Uterus (tissue), 4 donors: ENCODE measurements around the gene VANGL1. TPM values are rescaled to one million over a fixed set of nuclear protein-coding genes. Genes with fewer than 3 reads are reported as not detected.

ENCODE experiments used
- DNase-seq, 2 donors: peaks; one replicate each; pipeline ENCODE4 v3.0.0-alpha.2; 2019 to 2020
- H3K27ac ChIP-seq, 2 donors: fragments of 200-600 bp; sonication (generic); 1 replicate in 1 of 2; 2 replicates in 1 of 2; pipeline ENCODE4 v1.5.1; 2016 to 2018
- H3K27me3 ChIP-seq, 2 donors: fragments of 200-600 bp; sonication (generic); one replicate each; pipeline ENCODE4 v1.5.1; 2018 to 2019; ENCODE audit warnings: control low read depth in 1 of 2
- H3K36me3 ChIP-seq, 2 donors: fragments of 200-600 bp; sonication (generic); one replicate each; pipeline ENCODE4 v1.5.1; 2019; ENCODE audit warnings: control low read depth in 1 of 2
- H3K4me1 ChIP-seq, 2 donors: fragments of 200-600 bp; sonication (generic); one replicate each; pipeline ENCODE4 v1.5.1; 2018 to 2019; ENCODE audit warnings: control low read depth in 1 of 2
- H3K4me3 ChIP-seq, 2 donors: fragments of 200-600 bp; sonication (generic); 1 replicate in 1 of 2; 2 replicates in 1 of 2; pipeline ENCODE4 v1.5.1; 2018 to 2019; ENCODE audit warnings: mild to moderate bottlenecking in 1 of 2
- H3K9me3 ChIP-seq, 2 donors: fragments of 200-600 bp; sonication (generic); one replicate each; pipeline ENCODE4 v1.5.1; 2019; ENCODE audit warnings: control low read depth in 1 of 2
- POLR2A ChIP-seq, 2 donors: fragments of 450-650 bp; IDR thresholded peaks; one replicate each; pipeline ENCODE4 v1.6.1; 2016; ENCODE audit warnings: antibody characterized with exemption in 2 of 2, mild to moderate bottlenecking in 1 of 2, moderate library complexity in 1 of 2
- intact Hi-C: fragments of 100-400 bp; cut with DNase I; formaldehyde crosslinking; loops from one replicate; pipeline ENCODE4 v1.15.1; 2023; ENCODE audit warnings: low total_unique reads
- total RNA-seq, 4 donors: library from RNA; depleted of rRNA in 3 of 4; stranded (reverse); fragments of >200 nt in 3 of 4; gene quantifications; one replicate each; pipeline versions ENCODE4 v1.1.0 to v1.2.4, GENCODE V29; 2014 to 2023
- TF ChIP-seq, protein P1 (sequence below), 4 experiments: fragments of 200-600 bp in 2 of 4; fragments of 450-650 bp in 2 of 4; sonication (generic) in 2 of 4; IDR thresholded peaks; one replicate each; pipeline ENCODE4 v1.5.1; 2016 to 2019; ENCODE audit warnings: antibody characterized with exemption in 4 of 4, mild to moderate bottlenecking in 2 of 4, moderate library complexity in 1 of 4
- donor health status: DM: yes; HTN: yes; CAD: no.

The VANGL1 gene
- total RNA-seq, 4 donors from 2014 or later = 2.8 to 22.3 (median 11.9) TPM

DNA sequence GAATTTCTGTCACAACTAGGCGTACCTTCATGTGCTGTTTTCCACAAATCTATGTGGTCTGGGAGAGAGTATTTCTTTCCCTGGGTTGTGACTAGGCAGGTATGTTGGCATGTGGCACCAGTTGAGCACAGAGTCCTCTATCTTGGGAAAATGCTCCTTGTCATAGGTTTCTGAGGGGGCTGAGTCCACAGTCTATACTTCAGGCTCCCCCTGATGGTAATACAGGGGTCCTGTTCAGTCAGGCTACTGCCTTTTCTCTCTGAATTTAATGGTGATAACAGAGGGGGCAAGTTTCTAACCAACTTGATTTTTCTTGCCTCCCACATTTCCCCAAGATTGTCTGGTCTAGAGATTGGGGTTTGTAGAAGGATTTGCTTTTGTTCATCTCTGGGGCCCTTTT, 35.8 kb downstream of the VANGL1 start:
- Histone ChIP-seq H3K36me3 (no peaks in the 10 kb centered on the region), H3K4me3 (no peak overlapping the region), H3K4me1 (peaks cover 0 to 14% of the 10 kb centered on the region in 2 donors), H3K9me3 (no peaks in the 10 kb centered on the region), H3K27me3 (no peaks in the 10 kb centered on the region), H3K27ac (peak overlapping the region; percentile 82 to 83)
- no peak for TF ChIP-seq POLR2A (IDR thresholded peaks at IDR 0.05)
- TF ChIP-seq, protein P1, sequence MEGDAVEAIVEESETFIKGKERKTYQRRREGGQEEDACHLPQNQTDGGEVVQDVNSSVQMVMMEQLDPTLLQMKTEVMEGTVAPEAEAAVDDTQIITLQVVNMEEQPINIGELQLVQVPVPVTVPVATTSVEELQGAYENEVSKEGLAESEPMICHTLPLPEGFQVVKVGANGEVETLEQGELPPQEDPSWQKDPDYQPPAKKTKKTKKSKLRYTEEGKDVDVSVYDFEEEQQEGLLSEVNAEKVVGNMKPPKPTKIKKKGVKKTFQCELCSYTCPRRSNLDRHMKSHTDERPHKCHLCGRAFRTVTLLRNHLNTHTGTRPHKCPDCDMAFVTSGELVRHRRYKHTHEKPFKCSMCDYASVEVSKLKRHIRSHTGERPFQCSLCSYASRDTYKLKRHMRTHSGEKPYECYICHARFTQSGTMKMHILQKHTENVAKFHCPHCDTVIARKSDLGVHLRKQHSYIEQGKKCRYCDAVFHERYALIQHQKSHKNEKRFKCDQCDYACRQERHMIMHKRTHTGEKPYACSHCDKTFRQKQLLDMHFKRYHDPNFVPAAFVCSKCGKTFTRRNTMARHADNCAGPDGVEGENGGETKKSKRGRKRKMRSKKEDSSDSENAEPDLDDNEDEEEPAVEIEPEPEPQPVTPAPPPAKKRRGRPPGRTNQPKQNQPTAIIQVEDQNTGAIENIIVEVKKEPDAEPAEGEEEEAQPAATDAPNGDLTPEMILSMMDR (IDR thresholded peaks at IDR 0.05) = no peak
- no peak for DNase-seq
- intact Hi-C loops = no loop called here

DNA sequence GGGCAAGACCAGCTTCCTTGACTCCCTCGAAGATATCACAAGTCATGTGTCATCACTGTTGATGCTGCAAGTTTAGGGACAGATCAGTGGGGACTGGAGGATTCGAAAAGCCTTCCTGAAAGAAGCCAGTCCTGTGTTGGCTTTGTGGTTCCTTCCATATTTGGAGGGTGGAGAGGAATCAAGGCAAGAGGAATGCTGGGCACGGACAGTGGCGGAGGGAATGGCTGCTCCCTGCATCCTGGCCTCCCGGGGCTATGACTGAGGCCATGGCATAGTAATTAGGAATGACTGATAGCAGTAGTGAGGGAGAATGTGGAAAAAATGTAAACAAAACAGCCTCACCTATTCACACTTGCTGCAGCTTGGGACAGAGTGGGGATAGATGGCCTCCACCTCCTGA, 36.4 kb downstream of the VANGL1 start:
- no peak for DNase-seq
- TF ChIP-seq POLR2A (IDR thresholded peaks at IDR 0.05) = no peak
- TF ChIP-seq, protein P1 (IDR thresholded peaks at IDR 0.05) = no peak
- H3K4me1 ChIP-seq = peaks cover 0 to 14% of the 10 kb centered on the region in 2 donors
- H3K27ac ChIP-seq = peak overlapping the region; percentile 82 to 83
- intact Hi-C loops = no loop called here
- no peaks in the 10 kb centered on the region for H3K36me3 ChIP-seq
- no peak overlapping the region for H3K4me3 ChIP-seq
- no peaks in the 10 kb centered on the region for H3K27me3 ChIP-seq
- no peaks in the 10 kb centered on the region for H3K9me3 ChIP-seq

DNA sequence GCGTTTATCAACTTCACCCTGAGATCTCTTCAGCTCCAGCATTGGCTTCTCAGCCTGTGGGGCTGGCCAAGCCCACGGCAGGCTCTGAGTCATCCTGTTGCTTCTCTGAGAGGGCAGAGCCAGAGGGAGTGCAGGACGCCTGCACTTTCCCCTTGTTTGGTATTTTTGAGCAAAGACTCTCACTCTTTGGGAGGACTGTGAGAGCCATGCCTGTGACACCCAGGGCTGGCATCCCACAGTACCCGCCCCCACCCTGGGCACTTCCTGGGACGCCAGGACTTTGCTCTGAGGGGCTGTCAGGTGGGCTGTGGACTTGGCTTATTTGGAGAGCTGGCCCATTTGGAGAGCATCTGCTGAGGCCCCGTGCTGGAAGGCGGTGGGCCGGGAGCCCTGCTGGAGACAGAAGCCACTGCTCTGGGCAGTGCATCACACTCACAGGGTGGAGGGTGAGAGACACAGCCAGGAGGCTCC, 37.4 kb downstream of the VANGL1 start:
- H3K4me3 ChIP-seq = no peak overlapping the region
- intact Hi-C loops = no loop called here
- no peaks in the 10 kb centered on the region for H3K9me3 ChIP-seq
- no peaks in the 10 kb centered on the region for H3K27me3 ChIP-seq
- DNase-seq = peak; percentile 70 to 72
- H3K4me1 ChIP-seq = peaks cover 0 to 14% of the 10 kb centered on the region in 2 donors
- peak in 1 of 2 donors; percentile 20 for TF ChIP-seq POLR2A (IDR thresholded peaks at IDR 0.05)
- TF ChIP-seq, protein P1 (IDR thresholded peaks at IDR 0.05) = no peak
- H3K27ac ChIP-seq = peak overlapping the region; percentile 82 to 83
- H3K36me3 ChIP-seq = no peaks in the 10 kb centered on the region

- Histone ChIP-seq H3K27ac (peak overlapping the region; percentile 82 to 83), H3K4me3 (no peak overlapping the region), H3K27me3 (no peaks in the 10 kb centered on the region), H3K9me3 (no peaks in the 10 kb centered on the region), H3K4me1 (peaks cover 0 to 14% of the 10 kb centered on the region in 2 donors), H3K36me3 (no peaks in the 10 kb centered on the region)
- intact Hi-C loops = no loop called here
- no peak for DNase-seq
- TF ChIP-seq, protein P1 (IDR thresholded peaks at IDR 0.05) = no peak
- TF ChIP-seq POLR2A (IDR thresholded peaks at IDR 0.05) = no peak
Measured at GRCh38 chr1:115680730-115681111, 39.0 kb downstream of the VANGL1 start.

GRCh38 chr1:115682792-115683191, 41.0 kb downstream of the VANGL1 start:
- TF ChIP-seq, protein P1 (IDR thresholded peaks at IDR 0.05) = no peak
- TF ChIP-seq POLR2A (IDR thresholded peaks at IDR 0.05) = no peak
- Histone ChIP-seq H3K9me3 (no peaks in the 10 kb centered on the region), H3K4me1 (peaks cover 0 to 14% of the 10 kb centered on the region in 2 donors), H3K27ac (no peak overlapping the region), H3K36me3 (no peaks in the 10 kb centered on the region), H3K27me3 (no peaks in the 10 kb centered on the region), H3K4me3 (no peak overlapping the region)
- DNase-seq = no peak
- intact Hi-C loops = no loop called here
